Measurements from ENCODE around the gene PRR11. TPM values are rescaled to one million over a fixed set of nuclear protein-coding genes. Genes with fewer than 3 reads are reported as not detected.

Gene PRR11
- total RNA-seq: 1 to 10 TPM in 3 of 4 donors, under 1 TPM in 1; 0.89 to 2.2 (median 1.3) TPM

- no peaks in the 10 kb centered on the region for H3K9me3 ChIP-seq
- H3K27ac ChIP-seq: peak within 1 kb of the TSS; percentile 2 to 81 (median 80)
- intact Hi-C loops (cut with DNase I): loop anchor here (10.0 kb wide), 1 partner anchor 51 kb away; the partner anchor contains the start of gene TRIM37
- DNase-seq: peak; percentile 96
- H3K4me3 ChIP-seq (replicated peaks in 1 of 3): peak within 1 kb of the TSS; percentile 24 to 52 (median 43)
- H3K36me3 ChIP-seq: no peaks in the 10 kb centered on the region
- WGBS, 2 donors: 1% methylated on average over 25 of the region's 25 CpGs
- H3K4me1 ChIP-seq: peaks cover 19 to 22% of the 10 kb centered on the region in 2 donors
- TF ChIP-seq, protein P1, sequence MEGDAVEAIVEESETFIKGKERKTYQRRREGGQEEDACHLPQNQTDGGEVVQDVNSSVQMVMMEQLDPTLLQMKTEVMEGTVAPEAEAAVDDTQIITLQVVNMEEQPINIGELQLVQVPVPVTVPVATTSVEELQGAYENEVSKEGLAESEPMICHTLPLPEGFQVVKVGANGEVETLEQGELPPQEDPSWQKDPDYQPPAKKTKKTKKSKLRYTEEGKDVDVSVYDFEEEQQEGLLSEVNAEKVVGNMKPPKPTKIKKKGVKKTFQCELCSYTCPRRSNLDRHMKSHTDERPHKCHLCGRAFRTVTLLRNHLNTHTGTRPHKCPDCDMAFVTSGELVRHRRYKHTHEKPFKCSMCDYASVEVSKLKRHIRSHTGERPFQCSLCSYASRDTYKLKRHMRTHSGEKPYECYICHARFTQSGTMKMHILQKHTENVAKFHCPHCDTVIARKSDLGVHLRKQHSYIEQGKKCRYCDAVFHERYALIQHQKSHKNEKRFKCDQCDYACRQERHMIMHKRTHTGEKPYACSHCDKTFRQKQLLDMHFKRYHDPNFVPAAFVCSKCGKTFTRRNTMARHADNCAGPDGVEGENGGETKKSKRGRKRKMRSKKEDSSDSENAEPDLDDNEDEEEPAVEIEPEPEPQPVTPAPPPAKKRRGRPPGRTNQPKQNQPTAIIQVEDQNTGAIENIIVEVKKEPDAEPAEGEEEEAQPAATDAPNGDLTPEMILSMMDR (IDR thresholded peaks at IDR 0.05): no peak
- no peaks in the 10 kb centered on the region for H3K27me3 ChIP-seq
Measured at GRCh38 chr17:59155439-59156177, at the start of gene PRR11. TSS of gene PRR11 (plus strand) at chr17:59155746. CDS start at chr17:59169753, 14,007 bp downstream.

GRCh38 chr17:59105852-59106462 is 49.6 kb upstream of the PRR11 start:
- no peaks in the 10 kb centered on the region for H3K36me3 ChIP-seq
- TF ChIP-seq, protein P1 (IDR thresholded peaks at IDR 0.05): no peak
- no peak for TF ChIP-seq POLR2A (IDR thresholded peaks at IDR 0.05)
- H3K9me3 ChIP-seq: no peaks in the 10 kb centered on the region
- peak; percentile 80 to 84 for DNase-seq
- H3K27ac ChIP-seq: peak overlapping the region; percentile 30 to 85 (median 79)
- peak overlapping the region; percentile 45 to 84 (median 80) for H3K4me3 ChIP-seq (replicated peaks in 1 of 3)
- intact Hi-C loops (cut with DNase I): loop anchor here (10.0 kb wide), 1 partner anchor 49 kb away; the partner anchor contains the start of genes PRR11 and SKA2
- H3K27me3 ChIP-seq: no peaks in the 10 kb centered on the region
- 0 to 2% methylated on average over 6 to 16 of the region's 18 CpGs for WGBS, 2 donors
- H3K4me1 ChIP-seq: peaks cover 10 to 16% of the 10 kb centered on the region in 2 donors

DNA sequence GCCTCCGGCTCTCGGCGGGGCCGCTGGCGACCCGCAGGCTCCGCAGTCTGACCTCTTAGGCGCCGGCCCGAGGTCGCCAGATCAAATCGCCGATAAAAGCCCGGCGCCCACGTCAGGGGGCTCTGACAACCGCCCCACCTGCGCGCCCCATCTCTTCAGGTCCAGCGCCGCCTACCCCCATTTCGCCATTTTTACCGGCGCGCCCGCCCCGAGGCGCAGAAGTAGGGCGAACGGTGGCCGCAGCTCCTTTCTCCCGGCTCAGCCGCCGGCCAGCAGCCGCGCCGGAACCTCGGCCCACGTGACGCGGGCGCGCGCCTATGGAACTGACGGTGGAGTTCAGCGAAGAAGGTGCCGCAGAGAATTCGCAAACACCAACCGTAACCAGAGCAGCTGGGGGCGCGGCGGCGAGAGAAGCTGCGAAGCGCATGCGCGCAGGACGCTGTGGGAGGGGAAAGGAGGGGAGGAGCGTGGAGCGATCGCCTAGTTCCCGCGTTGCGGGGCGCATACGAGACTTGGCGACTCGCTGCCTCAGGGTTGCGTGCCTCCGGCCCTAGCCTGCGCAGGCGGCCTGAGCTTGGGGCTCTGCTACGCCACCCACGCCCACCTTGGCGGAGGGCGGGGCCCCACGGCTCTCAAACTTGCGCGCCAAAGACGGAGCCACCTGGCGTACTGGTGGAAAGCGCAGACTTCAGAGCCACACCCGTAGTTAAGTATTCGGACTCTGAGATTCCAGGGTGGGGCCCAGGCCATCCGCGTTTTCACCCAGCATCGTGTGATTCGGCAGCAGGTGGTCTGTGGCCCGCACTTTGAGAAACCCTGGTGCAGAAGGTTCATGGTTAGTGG is 48.9 kb upstream of the PRR11 start, which contains the start of gene TRIM37:
TRIM37 (minus strand) TSS at position 418 of the 843 bp plus-strand sequence. CDS start 419 bp downstream, outside the sequence.
- Histone ChIP-seq H3K27me3 (no peaks in the 10 kb centered on the region), H3K27ac (peak within 1 kb of the TSS; percentile 30 to 85 (median 79)), H3K9me3 (no peaks in the 10 kb centered on the region), H3K4me1 (peaks cover 10 to 16% of the 10 kb centered on the region in 2 donors), H3K36me3 (no peaks in the 10 kb centered on the region), H3K4me3 (replicated peaks in 1 of 3) (peak within 1 kb of the TSS; percentile 58 to 84 (median 80))
- WGBS, 2 donors: 0 to 1% methylated on average over 12 to 38 of the region's 89 CpGs
- TF ChIP-seq POLR2A (IDR thresholded peaks at IDR 0.05): peak in 1 of 2 donors; percentile 80
- TF ChIP-seq, protein P1 (IDR thresholded peaks at IDR 0.05): peak in 3 of 6 experiments; percentile 2 to 23 (median 12)
- intact Hi-C loops (cut with DNase I): loop anchor here (10.0 kb wide), 1 partner anchor 48 kb away; the partner anchor contains the start of genes PRR11 and SKA2
- peak; percentile 98 for DNase-seq

- H3K9me3 ChIP-seq: no peaks in the 10 kb centered on the region
- 4 to 6% methylated on average over 10 of the region's 10 CpGs for WGBS, 2 donors
Measured at GRCh38 chr17:59107306-59107670, 48.3 kb upstream of the PRR11 start.

More at GRCh38 chr17:59107306-59107670, 48.3 kb upstream of the PRR11 start:
- no peak for TF ChIP-seq POLR2A (IDR thresholded peaks at IDR 0.05)
- TF ChIP-seq, protein P1 (IDR thresholded peaks at IDR 0.05): no peak
- peak overlapping the region in 2 of 3 donors; percentile 12 to 85 for H3K27ac ChIP-seq
- no peak for DNase-seq
- peak overlapping the region; percentile 15 to 84 (median 58) for H3K4me3 ChIP-seq (replicated peaks in 1 of 3)
- intact Hi-C loops (cut with DNase I): loop anchor here (10.0 kb wide), 1 partner anchor 48 kb away; the partner anchor contains the start of genes PRR11 and SKA2
- H3K4me1 ChIP-seq: peaks cover 10 to 16% of the 10 kb centered on the region in 2 donors
- no peaks in the 10 kb centered on the region for H3K36me3 ChIP-seq
- no peaks in the 10 kb centered on the region for H3K27me3 ChIP-seq

Measured in thyroid gland (tissue), 4 donors.